OCI-LY7 (cell line): ENCODE measurements around the gene PCDH9.
A peak's percentile ranks its signal among the peaks of the same experiment; 100 is the strongest.

Experiments used
- EZH2phosphoT487 ChIP-seq: fragments of 200-600 bp; sonication (generic); IDR thresholded peaks from 2 replicates; pipeline ENCODE4 v1.6.1; 2018; ENCODE audit warnings: low read depth, borderline replicate concordance, mild to moderate bottlenecking, mixed run types, antibody characterized with exemption, low read length, moderate library complexity, mixed read lengths
- TF ChIP-seq, protein P1 (sequence below): fragments of 200-600 bp; sonication (generic); conservative IDR thresholded peaks from 2 replicates; pipeline ENCODE4 v1.5.1; 2014; ENCODE audit warnings: mild to moderate bottlenecking, antibody characterized with exemption, low read length, moderate library complexity, mixed read lengths

DNA sequence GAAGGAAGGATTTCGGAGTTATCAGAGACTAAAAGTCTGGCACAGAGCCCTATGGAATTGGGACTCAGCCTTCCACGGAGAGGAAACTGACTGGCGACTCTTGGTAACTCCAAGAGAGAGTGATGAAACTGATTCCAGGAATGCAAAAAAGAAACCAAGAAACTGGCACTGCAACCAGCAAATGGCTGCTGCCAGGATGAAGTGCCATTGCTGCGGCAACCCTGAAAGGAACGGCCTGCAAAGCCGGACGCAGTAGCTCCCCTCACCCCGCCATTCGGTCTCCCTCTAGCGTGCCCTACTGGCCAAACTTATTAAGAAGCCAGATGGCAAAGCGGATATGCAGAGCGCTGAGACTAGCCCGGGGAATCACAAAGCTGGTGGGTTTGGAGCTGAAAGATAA, 236.0 kb downstream of the PCDH9 start:
- TF ChIP-seq, protein P1, sequence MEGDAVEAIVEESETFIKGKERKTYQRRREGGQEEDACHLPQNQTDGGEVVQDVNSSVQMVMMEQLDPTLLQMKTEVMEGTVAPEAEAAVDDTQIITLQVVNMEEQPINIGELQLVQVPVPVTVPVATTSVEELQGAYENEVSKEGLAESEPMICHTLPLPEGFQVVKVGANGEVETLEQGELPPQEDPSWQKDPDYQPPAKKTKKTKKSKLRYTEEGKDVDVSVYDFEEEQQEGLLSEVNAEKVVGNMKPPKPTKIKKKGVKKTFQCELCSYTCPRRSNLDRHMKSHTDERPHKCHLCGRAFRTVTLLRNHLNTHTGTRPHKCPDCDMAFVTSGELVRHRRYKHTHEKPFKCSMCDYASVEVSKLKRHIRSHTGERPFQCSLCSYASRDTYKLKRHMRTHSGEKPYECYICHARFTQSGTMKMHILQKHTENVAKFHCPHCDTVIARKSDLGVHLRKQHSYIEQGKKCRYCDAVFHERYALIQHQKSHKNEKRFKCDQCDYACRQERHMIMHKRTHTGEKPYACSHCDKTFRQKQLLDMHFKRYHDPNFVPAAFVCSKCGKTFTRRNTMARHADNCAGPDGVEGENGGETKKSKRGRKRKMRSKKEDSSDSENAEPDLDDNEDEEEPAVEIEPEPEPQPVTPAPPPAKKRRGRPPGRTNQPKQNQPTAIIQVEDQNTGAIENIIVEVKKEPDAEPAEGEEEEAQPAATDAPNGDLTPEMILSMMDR, result peak; percentile 81
- TF ChIP-seq EZH2phosphoT487, result no peak
